T-helper 17 cell (primary cell): Measurements from ENCODE around the gene NAPSA. TPM values are rescaled to one million over a fixed set of nuclear protein-coding genes. Genes with fewer than 3 reads are reported as not detected.
"Not testable (repeated sequence)": the region's sequence is repeated elsewhere in the genome, so short reads cannot be mapped to it uniquely, and the experiment has no call there.

Experiments used
- ATAC-seq: fragments of 150-1000 bp; cut with Tn5 transposase; 2 replicates; pipeline ENCODE4 v1.10.0; 2021; ENCODE audit warnings: mild to moderate bottlenecking, moderate library complexity
- DNase-seq, 3 donors: peaks; one replicate each; pipeline versions ENCODE4 v3.0.0 to v3.0.0-alpha.2; 2020 to 2021
- H3K9me3 ChIP-seq: one replicate; pipeline ENCODE4 v1.7.0; 2013; ENCODE audit warnings: low read length, mild to moderate bottlenecking; ENCODE audit not compliant: control insufficient read depth, poor library complexity, severe bottlenecking
- H3K27ac Mint-ChIP-seq: one replicate; pipeline ENCODE4 v1.8.0; 2022; ENCODE audit warnings: mild to moderate bottlenecking, moderate library complexity, mixed read lengths
- H3K27me3 Mint-ChIP-seq: one replicate; pipeline ENCODE4 v1.8.0; 2022; ENCODE audit warnings: mixed read lengths
- H3K36me3 Mint-ChIP-seq: one replicate; pipeline ENCODE4 v1.8.0; 2022; ENCODE audit warnings: low read depth, mixed read lengths
- H3K4me1 Mint-ChIP-seq: one replicate; pipeline ENCODE4 v1.8.0; 2022; ENCODE audit warnings: mild to moderate bottlenecking, mixed read lengths
- H3K4me3 Mint-ChIP-seq: one replicate; pipeline ENCODE4 v1.8.0; 2022; ENCODE audit warnings: mild to moderate bottlenecking, moderate library complexity, mixed read lengths
- total RNA-seq, 4 donors: library from RNA in 2 of 4; stranded (reverse) in 2 of 4; gene quantifications; one replicate each; pipeline ENCODE4 v1.2.3 and lab custom pipeline; 2022 to 2026

NAPSA gene
- total RNA-seq, 2 donors from 2014 or later, result 0.73 to 0.99 TPM

DNA sequence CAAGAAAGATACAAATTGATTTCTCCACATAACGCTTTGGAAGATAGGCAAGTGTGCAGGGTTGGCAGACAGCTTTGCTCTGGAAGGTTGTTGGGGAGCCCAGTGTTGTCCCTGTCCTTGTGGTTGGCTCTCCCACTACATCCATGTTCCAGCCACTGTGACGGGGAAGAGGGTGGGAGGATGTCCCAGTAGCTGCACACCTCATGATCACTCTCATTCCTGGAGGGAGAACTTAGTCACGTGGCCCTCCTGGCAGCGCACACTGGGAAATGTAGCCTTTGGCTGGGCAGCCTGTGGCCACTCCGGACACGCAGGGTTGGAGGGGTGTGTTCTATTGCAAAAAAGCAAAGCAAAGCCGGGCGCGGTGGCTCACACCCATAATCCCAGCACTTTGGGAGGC is 28.6 kb upstream of the NAPSA start:
- no peak for ATAC-seq
- no peak for DNase-seq
- Mint-ChIP-seq H3K36me3 (peaks cover 4% of the 10 kb centered on the region), H3K27me3 (no peaks in the 10 kb centered on the region), H3K27ac (no peak overlapping the region), H3K4me3 (no peak overlapping the region), H3K4me1 (peaks cover 6% of the 10 kb centered on the region)
- no peaks in the 10 kb centered on the region for H3K9me3 ChIP-seq

GRCh38 chr19:50393589-50393988 is 28.1 kb upstream of the NAPSA start:
- no peak overlapping the region for H3K4me3 Mint-ChIP-seq
- DNase-seq, result no peak
- no peaks in the 10 kb centered on the region for H3K9me3 ChIP-seq
- peaks cover 4% of the 10 kb centered on the region for H3K36me3 Mint-ChIP-seq
- H3K27me3 Mint-ChIP-seq, result no peaks in the 10 kb centered on the region
- ATAC-seq, result no peak
- peaks cover 6% of the 10 kb centered on the region for H3K4me1 Mint-ChIP-seq
- no peak overlapping the region for H3K27ac Mint-ChIP-seq

DNA sequence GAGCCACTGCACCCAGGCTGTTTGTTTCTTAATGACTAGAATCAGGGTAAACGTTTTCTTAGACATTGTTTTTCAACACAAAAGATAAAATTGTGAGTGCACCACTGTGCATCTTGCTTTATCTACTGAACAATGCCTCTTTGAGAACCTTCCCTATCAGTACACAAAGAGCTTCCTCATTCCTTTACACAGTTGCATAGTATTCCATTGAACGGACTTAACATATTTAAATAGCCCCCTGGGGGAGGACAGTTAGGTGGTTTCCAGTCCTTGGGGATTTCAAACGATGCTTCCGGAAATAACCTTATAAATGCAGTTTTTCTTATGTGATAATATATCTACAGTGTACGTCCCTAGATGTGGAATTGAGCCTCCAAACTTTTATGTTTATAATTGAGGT is 27.3 kb upstream of the NAPSA start:
- no peak for ATAC-seq
- H3K36me3 Mint-ChIP-seq, result peaks cover 2% of the 10 kb centered on the region

GRCh38 chr19:50390952-50391351 is 25.5 kb upstream of the NAPSA start:
- H3K9me3 ChIP-seq, H3K27me3 Mint-ChIP-seq, H3K4me1 Mint-ChIP-seq, H3K4me3 Mint-ChIP-seq, ATAC-seq, DNase-seq, H3K27ac Mint-ChIP-seq, H3K36me3 Mint-ChIP-seq: not testable (repeated sequence)

More for the DNA sequence above, 27.3 kb upstream of the NAPSA start:
- Mint-ChIP-seq H3K4me1 (peaks cover 4% of the 10 kb centered on the region), H3K4me3 (no peak overlapping the region), H3K27me3 (no peaks in the 10 kb centered on the region), H3K27ac (no peak overlapping the region)
- no peaks in the 10 kb centered on the region for H3K9me3 ChIP-seq
- DNase-seq, result no peak

DNA sequence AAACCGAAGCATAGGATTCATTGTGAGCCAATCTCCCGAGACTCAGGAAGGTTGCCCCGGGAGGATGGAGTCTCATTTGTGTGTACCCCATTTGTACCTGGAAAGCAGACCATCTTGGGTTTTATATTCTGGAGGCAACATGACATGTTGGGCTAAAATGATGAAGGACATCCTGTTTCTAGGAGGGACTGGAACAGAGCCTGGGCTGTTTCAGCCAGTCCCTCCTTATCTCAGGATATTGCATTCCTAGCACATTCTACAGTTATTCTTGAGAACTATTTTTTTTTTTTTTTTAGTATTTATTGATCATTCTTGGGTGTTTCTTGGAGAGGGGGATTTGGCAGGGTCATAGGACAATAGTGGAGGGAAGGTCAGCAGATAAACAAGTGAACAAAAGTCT is 24.9 kb upstream of the NAPSA start:
- not testable (repeated sequence) for H3K27ac Mint-ChIP-seq, H3K4me3 Mint-ChIP-seq, H3K9me3 ChIP-seq, DNase-seq, H3K27me3 Mint-ChIP-seq, H3K36me3 Mint-ChIP-seq, ATAC-seq, H3K4me1 Mint-ChIP-seq

GRCh38 chr19:50387868-50388245 is 22.4 kb upstream of the NAPSA start:
- ATAC-seq (no peak), DNase-seq (no peak)
- peak overlapping the region; percentile 51 for H3K27ac Mint-ChIP-seq
- H3K4me3 Mint-ChIP-seq, result no peak overlapping the region
- peaks cover 6% of the 10 kb centered on the region for H3K36me3 Mint-ChIP-seq
- H3K27me3 Mint-ChIP-seq, result no peaks in the 10 kb centered on the region
- H3K4me1 Mint-ChIP-seq, result peaks cover 27% of the 10 kb centered on the region
- H3K9me3 ChIP-seq, result no peaks in the 10 kb centered on the region

- no peak overlapping the region for H3K4me3 Mint-ChIP-seq
- H3K27me3 Mint-ChIP-seq, result no peaks in the 10 kb centered on the region
- H3K4me1 Mint-ChIP-seq, result peaks cover 27% of the 10 kb centered on the region
- ATAC-seq (no peak), DNase-seq (no peak)
- H3K27ac Mint-ChIP-seq, result peak overlapping the region; percentile 51
- H3K9me3 ChIP-seq, result no peaks in the 10 kb centered on the region
- H3K36me3 Mint-ChIP-seq, result peaks cover 6% of the 10 kb centered on the region
These were observed 21.9 kb upstream of the NAPSA start for GRCh38 chr19:50387176-50387867.

- H3K9me3 ChIP-seq, result no peaks in the 10 kb centered on the region
- ATAC-seq (no peak), DNase-seq (no peak)
- H3K27me3 Mint-ChIP-seq, result no peaks in the 10 kb centered on the region
- peaks cover 7% of the 10 kb centered on the region for H3K36me3 Mint-ChIP-seq
- H3K4me1 Mint-ChIP-seq, result peaks cover 32% of the 10 kb centered on the region
- H3K27ac Mint-ChIP-seq, result peak overlapping the region; percentile 95
- peak overlapping the region; percentile 95 for H3K4me3 Mint-ChIP-seq
These were observed 19.5 kb upstream of the NAPSA start for GRCh38 chr19:50384685-50385535.

DNA sequence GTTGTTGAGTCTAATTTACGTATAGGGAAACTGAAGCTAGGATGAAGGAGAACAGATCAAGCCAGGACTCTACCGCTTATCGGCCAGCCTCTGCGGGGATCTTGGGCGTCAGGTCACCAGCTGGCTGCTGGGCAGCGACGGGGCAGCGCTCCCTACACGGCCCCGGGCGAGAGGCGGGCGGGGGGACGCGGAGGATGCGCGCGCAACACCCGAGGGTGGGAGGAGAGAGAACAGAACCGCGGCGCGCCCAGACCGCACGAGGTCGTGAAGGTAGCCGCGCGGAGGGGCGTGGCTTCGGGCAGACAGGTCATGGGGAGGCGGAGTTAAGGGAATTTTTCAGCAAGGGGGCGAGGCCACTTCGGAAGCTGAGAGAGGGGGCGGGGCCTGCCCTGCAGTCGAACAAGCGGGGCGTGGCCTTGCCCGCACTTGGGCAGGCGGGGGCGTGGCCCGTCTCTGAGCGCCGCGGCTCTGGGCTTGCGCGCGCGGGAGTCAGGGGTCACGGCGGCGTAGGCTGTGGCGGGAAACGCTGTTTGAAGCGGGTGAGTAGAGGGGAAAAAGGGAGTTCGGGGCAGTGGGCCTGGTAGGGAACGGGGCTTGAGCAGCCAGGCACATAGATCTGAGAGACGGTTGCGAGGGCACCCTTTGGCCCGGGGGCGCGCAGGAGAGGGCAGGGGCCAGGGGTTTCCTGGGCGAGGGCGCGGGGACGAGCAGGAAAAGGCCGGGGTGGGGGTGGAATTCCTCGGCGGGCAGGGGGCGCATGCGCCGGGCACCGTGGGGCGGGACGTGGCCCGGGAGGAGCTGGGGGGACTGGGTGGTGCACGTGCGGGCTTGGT is 18.6 kb upstream of the NAPSA start, which contains the start of gene POLD1:
Gene POLD1, plus strand, starts transcription at position 496 of the 833 bp plus-strand sequence. CDS start 14,505 bp downstream, outside the sequence.
- peak; percentile 89 for ATAC-seq
- peaks cover 13% of the 10 kb centered on the region for H3K36me3 Mint-ChIP-seq

DNA sequence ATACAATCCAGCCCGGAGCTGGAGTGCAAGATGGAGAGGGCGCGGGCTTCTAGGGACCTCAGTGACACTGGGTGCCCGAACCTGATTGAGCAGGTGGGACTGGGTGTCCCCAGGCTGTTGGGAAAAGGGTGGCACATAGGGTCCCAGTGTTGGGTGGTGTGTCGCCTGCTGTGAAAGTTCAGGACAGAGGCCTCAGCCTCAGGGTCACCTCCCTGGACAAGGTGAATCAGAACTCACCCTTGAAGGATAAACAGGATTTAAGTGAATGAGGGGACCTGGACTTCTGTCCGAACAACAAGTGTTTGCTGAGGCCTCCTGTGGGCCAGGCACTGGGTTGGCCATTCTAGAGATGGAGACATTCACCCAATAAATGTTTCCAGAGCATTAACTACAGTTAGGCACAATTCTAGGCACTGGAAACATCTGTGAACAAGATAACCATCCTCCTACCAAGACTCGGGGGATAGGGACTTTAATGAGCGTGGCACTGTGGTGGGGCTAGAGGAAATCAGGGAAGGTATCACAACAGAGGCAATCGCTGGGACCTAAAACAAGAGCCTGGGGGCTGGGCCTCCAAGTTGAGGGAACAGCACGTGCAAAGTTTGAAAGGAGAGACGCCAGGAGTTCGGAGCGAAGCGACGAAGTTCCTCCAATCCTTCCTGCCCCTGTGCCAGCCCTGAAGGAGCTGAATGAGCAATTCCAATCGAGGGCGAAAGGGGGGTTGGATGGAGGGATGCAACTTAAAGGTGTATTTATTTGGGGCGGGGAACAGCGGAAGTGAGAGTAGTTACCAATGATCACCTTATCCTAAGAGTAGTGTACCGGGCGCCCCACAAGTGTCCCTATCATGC is 17.8 kb upstream of the NAPSA start:
- DNase-seq, result no peak
- H3K27me3 Mint-ChIP-seq, result no peaks in the 10 kb centered on the region
- peaks cover 40% of the 10 kb centered on the region for H3K4me1 Mint-ChIP-seq
- H3K27ac Mint-ChIP-seq, result peak overlapping the region; percentile 95
- H3K9me3 ChIP-seq, result no peaks in the 10 kb centered on the region
- H3K36me3 Mint-ChIP-seq, result peaks cover 14% of the 10 kb centered on the region
- peak; percentile 34 for ATAC-seq
- H3K4me3 Mint-ChIP-seq, result peak overlapping the region; percentile 95

More for the DNA sequence above, 18.6 kb upstream of the NAPSA start, which contains the start of gene POLD1:
- Mint-ChIP-seq H3K4me1 (peaks cover 37% of the 10 kb centered on the region), H3K27me3 (no peaks in the 10 kb centered on the region), H3K27ac (peak within 1 kb of the TSS; percentile 95), H3K4me3 (peak within 1 kb of the TSS; percentile 95)
- H3K9me3 ChIP-seq, result no peaks in the 10 kb centered on the region
- peak; percentile 99 to 100 (median 100) for DNase-seq

DNA sequence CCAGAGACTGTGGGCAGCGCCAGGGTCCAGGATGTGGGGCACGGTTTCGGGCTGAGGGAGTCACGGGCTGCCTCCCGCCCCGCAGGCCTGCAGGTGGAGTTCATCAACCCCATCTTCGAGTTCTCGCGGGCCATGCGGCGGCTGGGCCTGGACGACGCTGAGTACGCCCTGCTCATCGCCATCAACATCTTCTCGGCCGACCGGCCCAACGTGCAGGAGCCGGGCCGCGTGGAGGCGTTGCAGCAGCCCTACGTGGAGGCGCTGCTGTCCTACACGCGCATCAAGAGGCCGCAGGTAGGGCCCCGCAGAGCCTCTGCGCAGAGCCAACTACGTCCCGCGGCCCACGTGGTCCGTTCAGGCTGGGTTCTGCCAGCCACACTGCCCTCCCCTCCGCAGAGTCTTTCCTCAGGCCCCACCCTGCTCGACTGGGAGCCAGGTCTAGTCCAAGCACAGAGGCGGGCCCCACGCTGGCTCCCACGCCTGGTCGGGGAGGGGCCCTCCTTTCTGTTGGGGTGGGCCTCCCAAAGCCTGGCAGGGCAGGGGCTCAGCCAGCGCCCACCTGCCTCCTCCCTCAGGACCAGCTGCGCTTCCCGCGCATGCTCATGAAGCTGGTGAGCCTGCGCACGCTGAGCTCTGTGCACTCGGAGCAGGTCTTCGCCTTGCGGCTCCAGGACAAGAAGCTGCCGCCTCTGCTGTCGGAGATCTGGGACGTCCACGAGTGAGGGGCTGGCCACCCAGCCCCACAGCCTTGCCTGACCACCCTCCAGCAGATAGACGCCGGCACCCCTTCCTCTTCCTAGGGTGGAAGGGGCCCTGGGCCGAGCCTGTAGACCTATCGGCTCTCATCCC is 16.7 kb upstream of the NAPSA start:
- Mint-ChIP-seq H3K4me1 (peaks cover 40% of the 10 kb centered on the region), H3K36me3 (peaks cover 13% of the 10 kb centered on the region), H3K4me3 (no peak overlapping the region), H3K27ac (peak overlapping the region; percentile 95), H3K27me3 (no peaks in the 10 kb centered on the region)
- ATAC-seq (no peak), DNase-seq (no peak)
- H3K9me3 ChIP-seq, result no peaks in the 10 kb centered on the region
